ENCODE data around the gene VAV3.

The VAV3 gene

GRCh38 chr1:107617921-107618320 is 347.1 kb downstream of the VAV3 start:
- in situ Hi-C loops (cut with MboI; ENCODE audit: low sequenced_read_pairs): no loop called here

DNA sequence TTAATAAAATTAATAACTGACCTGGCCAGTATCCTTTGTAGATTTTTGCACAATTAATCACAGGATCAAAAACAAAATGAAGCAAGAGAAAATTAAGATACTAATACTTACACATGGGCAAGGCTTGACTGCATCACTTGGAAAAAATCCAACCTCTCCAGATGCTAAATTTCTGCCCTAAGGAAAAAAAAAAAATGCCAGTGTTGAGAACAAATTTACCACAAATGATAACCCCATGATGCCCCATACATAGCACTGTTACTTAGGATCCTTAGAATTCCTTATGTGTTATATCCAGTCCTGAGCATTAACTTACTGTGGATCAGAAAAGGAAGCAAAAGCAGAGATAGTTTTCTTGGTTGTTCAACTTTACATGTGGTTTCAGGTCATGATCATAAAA is 347.5 kb downstream of the VAV3 start:
- in situ Hi-C loops (cut with MboI; ENCODE audit: low sequenced_read_pairs): no loop called here

GRCh38 chr1:107609808-107610207 is 355.2 kb downstream of the VAV3 start:
- in situ Hi-C loops (cut with MboI; ENCODE audit: low sequenced_read_pairs): no loop called here

GRCh38 chr1:107604825-107605224 is 360.2 kb downstream of the VAV3 start:
- in situ Hi-C loops (cut with MboI; ENCODE audit: low sequenced_read_pairs): no loop called here

DNA sequence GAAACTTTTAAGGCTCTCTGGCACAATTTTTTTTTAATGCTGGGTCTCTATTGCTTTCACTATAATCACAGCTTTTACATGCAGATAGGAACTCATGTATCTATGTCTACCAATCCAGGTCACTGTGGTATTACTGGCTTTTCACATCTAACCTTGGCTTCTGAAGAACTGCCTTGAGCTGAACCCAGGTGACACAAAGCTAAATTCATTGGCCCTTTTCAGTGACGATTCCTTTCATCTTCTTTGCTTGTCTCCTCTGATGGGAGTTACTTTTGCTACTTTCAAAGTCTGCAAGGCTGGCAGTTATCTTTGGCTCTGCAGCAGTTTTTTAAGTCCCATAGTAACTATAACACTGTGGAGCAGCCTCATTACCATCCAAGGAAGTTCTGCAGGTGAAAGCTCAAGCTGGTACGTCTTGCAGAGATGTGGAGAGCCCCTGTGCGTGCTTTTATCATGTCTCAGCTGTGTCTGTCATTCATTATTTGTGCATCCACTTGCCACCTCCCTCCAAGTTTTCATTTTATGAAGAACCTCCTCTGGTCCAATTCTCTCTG is 364.3 kb downstream of the VAV3 start:
- in situ Hi-C loops (cut with MboI; ENCODE audit: low sequenced_read_pairs): no loop called here

- in situ Hi-C loops (cut with MboI; ENCODE audit: low sequenced_read_pairs): no loop called here
These were observed 365.8 kb downstream of the VAV3 start for GRCh38 chr1:107599220-107599619.

- in situ Hi-C loops (cut with MboI; ENCODE audit: low sequenced_read_pairs): no loop called here
These were observed 367.7 kb downstream of the VAV3 start for GRCh38 chr1:107597290-107597689.

DNA sequence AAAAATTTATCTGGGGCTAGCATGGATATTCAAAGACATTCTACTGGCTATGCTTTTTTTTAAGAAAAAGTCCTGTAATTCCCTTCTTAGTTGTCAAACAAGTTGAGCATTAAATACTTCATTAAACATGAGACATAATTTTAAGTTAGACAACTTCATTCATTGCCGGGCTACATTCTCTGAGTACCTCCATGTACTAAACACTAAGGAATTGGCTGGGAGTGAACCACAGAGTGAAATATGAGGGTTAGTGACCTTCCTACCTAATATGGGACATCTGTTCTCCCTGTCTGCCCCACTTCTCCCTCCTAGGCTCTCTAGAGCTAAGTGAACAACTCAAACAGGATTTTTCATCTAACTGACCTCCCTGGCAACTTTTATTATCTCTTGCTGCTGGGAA is 370.4 kb downstream of the VAV3 start:
- in situ Hi-C loops (cut with MboI; ENCODE audit: low sequenced_read_pairs): no loop called here

DNA sequence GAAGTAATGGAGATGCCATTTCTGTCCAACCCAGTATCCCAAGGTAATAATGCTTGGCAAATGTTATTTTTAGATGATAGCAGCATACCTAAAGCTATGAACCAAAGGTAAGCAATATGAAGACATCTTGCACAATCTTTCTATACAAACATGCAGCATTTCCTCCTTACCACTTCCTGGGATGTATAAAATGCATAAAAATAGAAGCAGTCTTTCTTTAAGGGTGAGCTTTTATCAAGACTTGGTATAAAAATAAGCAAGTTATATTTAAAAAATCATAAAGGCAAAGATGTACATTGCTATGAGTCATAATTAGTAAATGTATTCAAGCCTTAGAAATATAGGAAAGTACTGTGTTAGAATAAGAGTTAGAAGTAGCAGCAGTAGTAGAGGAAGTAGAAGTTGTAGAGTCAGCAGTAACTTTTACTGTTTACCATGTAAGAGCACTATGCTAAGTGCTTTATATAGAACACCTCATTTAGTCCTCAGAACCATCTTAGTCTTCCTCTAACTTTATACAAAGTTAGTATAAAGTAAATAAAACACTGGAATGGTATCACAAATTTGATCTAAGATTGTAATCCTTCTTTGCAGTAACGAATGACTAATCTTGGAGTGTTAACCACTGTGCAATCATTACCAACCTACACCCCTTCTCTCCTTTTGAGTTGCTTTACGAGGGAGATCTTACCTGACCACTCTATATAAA is 371.3 kb downstream of the VAV3 start:
- in situ Hi-C loops (cut with MboI; ENCODE audit: low sequenced_read_pairs): no loop called here

GRCh38 chr1:107590900-107591622 is 373.9 kb downstream of the VAV3 start:
- in situ Hi-C loops (cut with MboI; ENCODE audit: low sequenced_read_pairs): no loop called here

- in situ Hi-C loops (cut with MboI; ENCODE audit: low sequenced_read_pairs): no loop called here
These were observed 374.9 kb downstream of the VAV3 start for GRCh38 chr1:107590087-107590486.

DNA sequence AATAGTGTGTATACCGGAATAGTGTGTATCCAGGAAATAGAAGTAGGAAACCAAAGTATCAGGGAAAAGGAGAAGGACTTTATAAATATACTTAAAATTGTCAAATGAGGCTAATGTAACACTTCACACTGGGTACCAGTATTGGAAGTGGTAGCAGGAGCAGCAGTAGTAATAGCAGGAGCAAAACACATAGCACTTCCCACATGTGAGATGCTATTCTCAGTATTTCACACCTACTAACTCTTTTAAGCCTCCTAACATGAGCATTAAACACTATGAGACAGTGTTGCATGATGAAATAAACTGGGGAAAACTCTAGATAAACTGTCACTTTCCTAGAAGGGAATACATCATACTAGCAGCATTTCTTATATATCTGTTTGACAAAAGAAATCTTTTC is 376.7 kb downstream of the VAV3 start:
- in situ Hi-C loops (cut with MboI; ENCODE audit: low sequenced_read_pairs): no loop called here

- in situ Hi-C loops (cut with MboI; ENCODE audit: low sequenced_read_pairs): no loop called here
These were observed 389.8 kb downstream of the VAV3 start for GRCh38 chr1:107575226-107575625.

- in situ Hi-C loops (cut with MboI; ENCODE audit: low sequenced_read_pairs): no loop called here
These were observed 390.9 kb downstream of the VAV3 start for GRCh38 chr1:107574044-107574443.

GRCh38 chr1:107572674-107573211 is 392.2 kb downstream of the VAV3 start:
- in situ Hi-C loops (cut with MboI; ENCODE audit: low sequenced_read_pairs): no loop called here

DNA sequence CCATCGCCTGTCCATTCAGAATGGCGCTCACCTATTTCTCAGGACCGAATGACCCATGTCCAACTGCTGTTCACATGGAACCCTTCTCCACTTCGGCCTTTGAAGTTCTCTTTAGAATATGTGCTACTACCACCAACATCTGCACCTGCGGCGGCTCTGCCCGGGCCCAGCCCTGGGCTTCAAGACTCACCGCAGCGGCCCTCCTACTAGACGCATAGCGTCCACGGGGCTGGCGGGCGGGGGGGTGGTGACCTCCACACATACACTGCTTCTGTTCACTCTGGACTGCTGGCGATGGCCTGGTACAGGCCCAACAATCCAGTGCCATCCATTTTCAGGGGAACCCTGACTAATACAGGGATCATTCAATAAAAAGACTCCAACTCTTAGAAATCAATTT is 394.2 kb downstream of the VAV3 start:
- in situ Hi-C loops (cut with MboI; ENCODE audit: low sequenced_read_pairs): no loop called here

DNA sequence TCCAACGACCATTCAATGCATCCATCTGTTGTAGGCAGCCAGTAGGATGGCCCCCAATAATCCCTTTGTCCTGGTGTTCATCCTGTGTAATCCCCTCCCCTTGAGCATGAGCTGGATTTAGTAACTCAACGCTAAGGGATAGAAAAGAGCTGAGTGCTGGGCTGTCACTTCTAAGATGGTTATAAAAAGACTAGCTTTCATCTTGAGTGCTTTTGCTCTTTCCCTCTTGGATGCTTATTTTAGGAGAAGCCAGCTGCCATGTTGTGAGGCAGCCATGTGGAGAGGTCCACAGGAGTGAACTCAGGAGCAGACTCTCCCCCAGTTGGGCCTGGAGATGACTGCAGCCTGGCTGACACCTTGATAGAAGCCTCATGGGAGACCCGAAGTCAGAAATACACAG is 401.5 kb downstream of the VAV3 start:
- in situ Hi-C loops (cut with MboI; ENCODE audit: low sequenced_read_pairs): no loop called here

GRCh38 chr1:107559881-107560280 is 405.1 kb downstream of the VAV3 start:
- in situ Hi-C loops (cut with MboI; ENCODE audit: low sequenced_read_pairs): no loop called here

DNA sequence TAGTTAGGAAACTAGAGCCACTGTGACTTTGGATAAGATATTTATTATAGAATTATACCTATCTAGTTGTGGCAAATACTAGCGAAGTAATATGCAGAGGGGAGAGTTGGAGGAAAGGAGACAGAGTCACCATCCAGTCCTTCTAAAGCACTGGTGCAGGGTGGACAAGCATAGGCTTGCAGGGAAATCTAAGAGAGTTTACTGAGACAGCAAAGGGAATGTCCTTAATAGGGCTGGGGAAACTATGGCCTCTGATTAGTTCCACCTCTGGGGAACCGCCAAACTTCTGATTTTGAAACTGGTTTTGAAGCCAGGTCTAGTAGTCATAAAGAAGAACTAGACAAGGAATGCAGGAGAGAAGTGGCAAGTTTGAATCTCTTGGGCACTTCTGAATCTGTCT is 407.9 kb downstream of the VAV3 start:
- in situ Hi-C loops (cut with MboI; ENCODE audit: low sequenced_read_pairs): no loop called here

GRCh38 chr1:107555578-107555977 is 409.4 kb downstream of the VAV3 start:
- in situ Hi-C loops (cut with MboI; ENCODE audit: low sequenced_read_pairs): no loop called here

GRCh38 chr1:107552781-107553180 is 412.2 kb downstream of the VAV3 start:
- in situ Hi-C loops (cut with MboI; ENCODE audit: low sequenced_read_pairs): no loop called here

- in situ Hi-C loops (cut with MboI; ENCODE audit: low sequenced_read_pairs): no loop called here
These were observed 413.5 kb downstream of the VAV3 start for GRCh38 chr1:107551456-107551855.
